NB4 (cell line): ENCODE measurements around the gene XRCC6.

ENCODE experiments used
- DNase-seq: peaks from one replicate; pipeline ENCODE4 v3.0.0; 2010; ENCODE audit warnings: low read depth
- H3K4me3 ChIP-seq: one replicate; pipeline ENCODE4 v1.5.1; 2011; ENCODE audit warnings: mild to moderate bottlenecking, low read depth, low read length, moderate library complexity
- MAX ChIP-seq: IDR thresholded peaks from 2 replicates; pipeline ENCODE4 v1.6.1; 2011; ENCODE audit warnings: low read depth, low read length
- MYC ChIP-seq: IDR thresholded peaks from 2 replicates; pipeline ENCODE4 v1.6.1; 2011; ENCODE audit warnings: low read depth, low read length
- POLR2A ChIP-seq: IDR thresholded peaks from 2 replicates; pipeline ENCODE4 v1.6.1; 2011; ENCODE audit warnings: mild to moderate bottlenecking; ENCODE audit not compliant: insufficient read length; ENCODE audit errors: extremely low read depth
- TF ChIP-seq, protein P1 (sequence below): IDR thresholded peaks from one replicate; pipeline ENCODE4 v1.5.1; 2012; ENCODE audit warnings: low read depth, low read length

The XRCC6 gene

GRCh38 chr22:41650821-41651220, 29.7 kb downstream of the XRCC6 start:
- TF ChIP-seq, protein P1, sequence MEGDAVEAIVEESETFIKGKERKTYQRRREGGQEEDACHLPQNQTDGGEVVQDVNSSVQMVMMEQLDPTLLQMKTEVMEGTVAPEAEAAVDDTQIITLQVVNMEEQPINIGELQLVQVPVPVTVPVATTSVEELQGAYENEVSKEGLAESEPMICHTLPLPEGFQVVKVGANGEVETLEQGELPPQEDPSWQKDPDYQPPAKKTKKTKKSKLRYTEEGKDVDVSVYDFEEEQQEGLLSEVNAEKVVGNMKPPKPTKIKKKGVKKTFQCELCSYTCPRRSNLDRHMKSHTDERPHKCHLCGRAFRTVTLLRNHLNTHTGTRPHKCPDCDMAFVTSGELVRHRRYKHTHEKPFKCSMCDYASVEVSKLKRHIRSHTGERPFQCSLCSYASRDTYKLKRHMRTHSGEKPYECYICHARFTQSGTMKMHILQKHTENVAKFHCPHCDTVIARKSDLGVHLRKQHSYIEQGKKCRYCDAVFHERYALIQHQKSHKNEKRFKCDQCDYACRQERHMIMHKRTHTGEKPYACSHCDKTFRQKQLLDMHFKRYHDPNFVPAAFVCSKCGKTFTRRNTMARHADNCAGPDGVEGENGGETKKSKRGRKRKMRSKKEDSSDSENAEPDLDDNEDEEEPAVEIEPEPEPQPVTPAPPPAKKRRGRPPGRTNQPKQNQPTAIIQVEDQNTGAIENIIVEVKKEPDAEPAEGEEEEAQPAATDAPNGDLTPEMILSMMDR = no peak
- TF ChIP-seq MAX (no peak), MYC (no peak)
- no peak overlapping the region for H3K4me3 ChIP-seq
- no peak for DNase-seq

GRCh38 chr22:41654322-41654721, 33.2 kb downstream of the XRCC6 start:
- TF ChIP-seq MYC = no peak
- TF ChIP-seq, protein P1 = no peak
- TF ChIP-seq MAX = no peak
- TF ChIP-seq POLR2A = no peak
- H3K4me3 ChIP-seq = no peak overlapping the region
- no peak for DNase-seq

GRCh38 chr22:41656556-41656955, 35.5 kb downstream of the XRCC6 start:
- DNase-seq = no peak
- no peak overlapping the region for H3K4me3 ChIP-seq
- TF ChIP-seq POLR2A = no peak
- TF ChIP-seq, protein P1 = no peak
- TF ChIP-seq MYC = no peak

DNA sequence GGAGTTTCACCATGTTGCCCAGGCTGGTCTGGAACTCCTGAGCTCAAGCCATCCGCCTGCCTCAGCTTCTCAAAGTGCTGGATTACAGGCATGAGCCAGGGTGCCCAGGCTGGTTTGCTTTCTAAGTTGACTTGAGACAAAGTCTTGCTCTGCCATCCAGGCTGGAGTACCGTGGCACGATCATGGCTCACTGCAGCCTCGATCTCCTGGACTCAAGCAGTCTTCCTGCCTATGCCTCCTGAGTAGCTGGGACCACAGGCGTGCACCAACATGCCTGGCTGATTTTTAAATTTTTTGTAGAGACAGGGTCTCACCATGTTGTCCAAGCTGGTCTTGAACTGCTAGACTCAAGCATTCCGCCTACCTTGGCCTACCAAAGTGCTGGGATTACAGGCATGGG, 36.6 kb downstream of the XRCC6 start:
- no peak for DNase-seq
- TF ChIP-seq MAX (no peak), POLR2A (no peak), MYC (no peak)
- TF ChIP-seq, protein P1 = no peak
- H3K4me3 ChIP-seq = no peak overlapping the region

- DNase-seq = no peak
- H3K4me3 ChIP-seq = no peak overlapping the region
- no peak for TF ChIP-seq POLR2A
- TF ChIP-seq MYC = no peak
- TF ChIP-seq, protein P1 = no peak
- no peak for TF ChIP-seq MAX
Observed at GRCh38 chr22:41658869-41659268, 37.8 kb downstream of the XRCC6 start.

DNA sequence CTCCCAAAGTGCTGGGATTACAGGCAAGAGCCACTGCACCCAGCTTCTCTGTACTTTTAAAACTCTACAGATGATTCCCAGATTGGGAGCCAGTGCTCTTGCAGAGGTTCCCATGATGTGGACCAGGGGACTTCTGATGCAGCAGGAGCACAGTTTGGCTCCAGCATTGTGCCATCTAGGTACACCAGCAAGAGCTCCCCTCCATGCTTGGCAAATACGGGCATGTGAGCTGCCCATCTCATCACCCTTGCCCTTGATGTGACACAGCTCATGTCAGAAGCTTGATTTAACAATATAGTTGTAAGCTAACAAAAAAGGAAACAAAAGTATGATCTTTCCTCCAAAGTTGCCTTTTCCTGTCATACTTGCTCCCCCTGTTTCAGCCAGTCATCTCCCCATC, 38.8 kb downstream of the XRCC6 start:
- no peak overlapping the region for H3K4me3 ChIP-seq
- DNase-seq = no peak
- TF ChIP-seq, protein P1 = no peak
- no peak for TF ChIP-seq POLR2A
- no peak for TF ChIP-seq MAX
- no peak for TF ChIP-seq MYC
